GM18868 (cell line): Measurements from ENCODE around the gene SLC25A6.
"Not testable (repeated sequence)": the region's sequence is repeated elsewhere in the genome, so short reads cannot be mapped to it uniquely, and the experiment has no call there.

Source experiments
- ATAC-seq: cut with Tn5 transposase; IDR thresholded peaks from one replicate; pipeline ENCODE4 v1.9.1; 2021; ENCODE audit warnings: mild to moderate bottlenecking, moderate library complexity; ENCODE audit not compliant: unreplicated experiment

Gene SLC25A6

DNA sequence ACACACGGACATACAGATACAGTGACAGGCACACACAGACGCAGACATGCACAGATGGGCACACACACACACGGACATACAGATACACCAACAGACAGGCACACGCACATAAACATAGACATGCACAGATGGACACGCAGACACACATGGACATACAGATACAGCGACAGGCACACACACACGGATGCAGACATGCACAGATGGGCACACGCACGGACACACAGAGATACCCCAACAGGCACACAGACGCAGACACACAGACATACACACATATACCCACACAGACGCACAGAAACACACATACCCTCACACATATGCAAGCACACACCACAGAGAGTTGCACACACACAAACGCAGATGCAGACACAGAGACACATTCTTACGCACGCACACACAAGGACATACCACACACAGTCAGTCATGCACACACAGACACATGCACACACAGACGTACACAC is 24.4 kb upstream of the SLC25A6 start:
- no peak for ATAC-seq

DNA sequence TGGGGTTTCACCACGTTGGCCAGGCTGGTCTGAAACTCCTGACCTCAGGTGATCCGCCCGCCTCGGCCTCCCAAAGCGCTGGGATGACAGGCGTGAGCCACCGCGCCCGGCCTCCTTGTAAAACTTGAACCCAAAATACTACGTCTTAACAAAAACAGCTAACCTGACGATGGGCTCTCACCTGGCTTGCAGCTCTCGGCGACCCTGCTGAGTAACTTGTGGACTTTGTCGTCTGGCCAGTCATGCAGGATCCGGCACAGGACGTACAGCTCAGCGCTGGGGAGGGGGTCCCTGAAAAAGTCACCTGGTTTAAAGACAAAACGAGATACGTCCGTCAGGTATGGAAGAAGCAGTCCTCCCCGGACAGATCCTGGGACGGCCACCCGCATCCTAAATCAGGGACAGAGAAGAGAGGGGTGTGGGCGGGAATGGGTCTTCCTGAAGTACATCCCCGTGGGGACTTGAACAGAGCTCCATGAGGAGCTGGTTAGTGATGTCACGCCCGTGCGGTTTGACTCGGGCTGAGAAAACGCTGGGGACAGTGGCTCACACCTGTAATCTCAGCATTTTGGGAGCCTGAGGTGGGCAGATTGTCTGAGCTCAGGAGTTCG is 20.7 kb upstream of the SLC25A6 start:
- ATAC-seq = no peak

GRCh38 chrX:1411326-1411725 is 19.4 kb upstream of the SLC25A6 start:
- ATAC-seq = no peak

GRCh38 chrX:1407035-1407434 is 15.1 kb upstream of the SLC25A6 start:
- ATAC-seq = no peak

GRCh38 chrX:1405769-1406168 is 13.9 kb upstream of the SLC25A6 start:
- not testable (repeated sequence) for ATAC-seq

- not testable (repeated sequence) for ATAC-seq
Measured at GRCh38 chrX:1403867-1404266, 12.0 kb upstream of the SLC25A6 start.

- no peak for ATAC-seq
Measured at GRCh38 chrX:1403228-1403627, 11.3 kb upstream of the SLC25A6 start.

DNA sequence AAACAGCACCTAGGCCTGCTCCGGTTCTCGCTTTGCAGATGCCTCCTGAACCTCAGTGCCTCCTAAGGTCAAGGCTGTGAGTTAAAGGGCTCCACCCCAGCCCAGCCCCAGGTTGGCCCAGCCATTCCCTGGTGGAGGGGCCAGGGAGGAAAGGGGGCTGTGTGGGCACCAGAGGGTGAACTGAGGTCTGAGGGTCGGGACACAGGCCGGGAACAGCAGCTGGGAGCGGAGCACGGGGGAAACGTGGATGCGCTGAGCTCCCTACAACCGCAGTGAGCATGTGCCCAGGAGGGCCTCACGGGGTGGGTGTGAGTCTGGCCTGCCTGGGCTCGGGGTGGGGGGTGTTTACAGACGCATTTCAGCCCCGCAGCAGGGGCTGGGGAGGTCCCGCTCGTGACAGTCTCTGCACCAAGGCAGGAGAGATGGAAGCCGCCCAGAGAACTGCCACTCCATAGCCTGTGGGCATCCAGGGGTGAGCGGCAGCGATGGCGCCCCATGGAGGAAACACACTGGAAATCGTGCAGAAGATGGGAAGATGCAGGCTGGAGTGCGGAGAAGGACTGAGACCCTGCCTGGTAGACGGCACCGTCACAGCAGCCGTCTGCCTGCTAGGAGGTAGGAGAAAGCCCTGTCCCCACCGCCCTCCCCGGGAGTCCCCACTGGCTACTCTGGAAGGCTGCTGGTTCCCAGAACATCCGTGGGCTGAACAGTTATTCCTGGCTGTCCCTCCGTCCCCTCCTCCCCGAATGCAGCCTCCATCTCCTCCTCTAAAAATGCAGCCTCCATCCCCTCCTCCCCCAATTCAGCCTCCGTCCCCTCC is 9.9 kb upstream of the SLC25A6 start:
- no peak for ATAC-seq

GRCh38 chrX:1400742-1401471 is 9.0 kb upstream of the SLC25A6 start:
- no peak for ATAC-seq

- ATAC-seq = no peak
Measured at GRCh38 chrX:1400049-1400448, 8.1 kb upstream of the SLC25A6 start.

DNA sequence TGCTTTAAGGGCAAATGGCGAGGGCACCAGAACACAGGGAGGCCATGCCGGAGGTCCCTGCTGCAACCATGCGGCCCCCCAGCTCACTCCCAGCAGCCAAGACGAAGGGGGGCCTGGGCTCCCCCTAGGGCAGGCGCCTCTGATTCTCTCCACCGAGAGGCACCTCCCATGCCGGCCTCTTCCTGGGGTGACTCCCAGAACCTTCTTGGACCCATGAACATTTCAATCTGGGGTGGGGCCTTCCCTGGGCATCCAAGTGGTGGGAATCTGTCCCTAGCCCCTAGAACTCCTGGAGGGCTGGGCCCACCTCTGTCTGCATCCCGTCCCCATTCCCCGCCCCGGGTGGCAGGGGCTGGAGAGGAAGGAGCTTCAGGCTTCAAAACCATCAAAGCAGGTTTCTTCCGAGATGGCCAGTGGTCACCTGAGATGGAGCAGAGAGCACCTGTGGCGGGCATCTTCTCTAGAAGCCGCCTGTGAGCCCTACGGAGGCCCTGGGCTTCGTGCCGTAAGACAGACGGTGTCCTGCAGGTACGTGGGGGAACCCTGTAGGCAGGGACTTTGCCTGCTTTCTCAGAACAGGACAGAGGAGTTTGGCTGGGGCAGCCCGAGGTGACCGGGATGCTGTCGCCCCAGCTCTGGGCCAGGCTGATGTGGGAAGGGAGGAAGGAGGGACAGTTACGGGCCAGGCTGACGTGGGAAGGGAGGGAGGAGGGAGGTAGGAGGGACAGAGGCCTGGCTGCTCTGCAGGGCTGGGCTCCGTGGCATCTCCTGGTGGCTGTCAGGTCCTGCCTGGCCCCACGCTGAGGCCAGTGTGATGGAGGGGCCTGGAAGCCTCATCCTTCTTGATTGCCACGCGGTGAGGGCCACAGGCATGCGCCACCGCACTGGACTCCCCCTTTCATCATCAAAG is 6.8 kb upstream of the SLC25A6 start:
- no peak for ATAC-seq

- ATAC-seq = no peak
Measured at GRCh38 chrX:1397441-1398270, 5.7 kb upstream of the SLC25A6 start.

GRCh38 chrX:1397001-1397400 is 5.1 kb upstream of the SLC25A6 start:
- no peak for ATAC-seq

GRCh38 chrX:1395646-1396216 is 3.8 kb upstream of the SLC25A6 start:
- no peak for ATAC-seq

GRCh38 chrX:1394731-1395501 is 3.0 kb upstream of the SLC25A6 start:
- no peak for ATAC-seq

DNA sequence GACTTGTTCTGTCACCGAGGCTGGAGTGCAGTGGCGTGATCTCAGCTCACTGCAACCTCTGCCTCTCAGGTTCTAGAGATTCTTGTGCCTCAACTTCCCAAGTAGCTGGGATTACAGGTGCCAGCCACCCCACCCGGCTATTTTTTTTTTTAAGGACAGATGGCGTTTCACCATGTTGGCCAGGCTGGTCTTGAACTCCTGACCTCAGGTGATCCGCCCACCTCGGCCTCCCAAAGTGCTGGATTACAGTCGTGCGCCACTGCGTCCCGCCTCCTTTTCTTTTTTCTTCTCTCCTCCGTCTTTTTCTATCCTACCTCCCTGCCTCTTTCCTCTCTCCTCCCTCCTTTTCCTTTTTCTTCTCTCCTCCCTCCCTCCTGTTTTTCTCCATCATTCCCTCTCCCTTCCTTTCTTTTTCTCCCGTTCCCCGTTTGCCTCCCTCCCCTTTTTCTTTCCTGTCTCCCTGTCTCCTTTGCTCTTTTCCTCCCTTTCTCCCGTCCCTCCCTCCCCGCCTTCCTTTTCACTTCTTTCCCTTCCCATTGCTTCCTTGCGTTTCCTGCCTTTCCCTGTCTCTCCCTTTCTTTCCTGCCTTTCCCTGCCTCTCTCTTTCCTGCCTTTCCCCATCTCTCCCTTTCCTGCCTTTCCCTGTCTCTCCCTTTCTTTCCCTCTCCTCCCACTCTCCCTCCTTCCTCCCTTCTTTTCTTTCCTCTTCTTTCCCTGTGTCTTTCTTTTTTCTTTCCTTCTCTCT is 2.1 kb upstream of the SLC25A6 start:
- no peak for ATAC-seq

- peak; percentile 31 for ATAC-seq
Measured at GRCh38 chrX:1392376-1393068, 609 bp upstream of the SLC25A6 start.

DNA sequence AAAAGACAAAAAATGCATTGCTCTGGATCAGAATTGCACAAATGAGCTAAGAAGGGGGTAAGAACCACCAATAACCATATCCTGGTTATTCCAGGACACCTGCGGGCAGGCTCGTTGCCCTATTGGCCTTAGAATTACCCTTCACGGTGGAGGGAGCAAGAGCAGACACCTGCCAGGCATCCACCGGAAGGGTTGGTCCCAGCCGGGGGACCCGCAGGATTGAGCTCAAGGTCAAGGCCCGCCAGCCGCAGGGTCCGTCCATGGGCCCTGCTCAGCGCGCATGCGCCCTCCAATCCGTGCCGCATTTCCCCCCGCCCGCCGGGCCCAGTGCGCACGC is 575 bp downstream of the SLC25A6 start:
- ATAC-seq = no peak
